ENCODE measurements around the gene GMDS.

DNA sequence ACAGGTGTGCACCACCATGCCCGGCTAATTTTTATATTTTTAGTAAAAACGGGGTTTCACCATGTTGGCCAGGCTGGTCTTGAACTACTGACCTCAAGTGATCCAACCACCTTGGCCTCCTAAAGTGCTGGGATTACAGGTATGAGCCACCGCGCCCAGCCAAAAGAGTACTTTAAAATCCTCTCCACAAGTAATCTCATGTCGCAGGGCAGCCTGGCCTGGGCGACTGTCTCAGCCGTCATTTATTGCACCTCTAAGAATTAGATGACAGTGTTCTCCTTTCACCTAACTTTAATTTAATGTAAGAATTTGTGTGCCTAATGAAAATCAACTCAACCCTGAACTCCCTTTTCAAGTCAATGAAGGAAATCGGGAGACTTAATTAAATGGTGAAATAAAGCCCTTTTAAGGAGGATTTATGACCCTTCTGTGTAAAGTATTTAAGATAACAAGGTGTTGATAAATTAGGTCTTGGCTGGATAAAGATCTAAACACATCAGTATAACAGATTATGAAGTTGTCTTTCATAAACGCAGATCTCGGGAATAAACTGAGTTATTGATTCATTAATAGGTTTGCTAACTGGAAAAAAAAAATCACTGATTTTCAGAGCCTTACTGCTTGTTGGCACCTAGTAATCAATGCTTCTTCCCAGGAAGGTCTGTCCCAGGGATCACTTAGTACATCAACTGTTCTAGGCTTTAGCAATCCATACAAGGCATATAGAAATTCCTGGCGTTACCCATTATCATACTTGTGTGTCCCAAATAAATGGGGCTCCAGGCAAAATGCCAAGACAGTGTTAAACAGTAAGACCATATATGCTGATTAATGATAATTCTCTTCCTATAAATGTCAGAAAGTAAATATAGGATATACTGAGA lies 209.3 kb downstream of the GMDS start:
- TF ChIP-seq, protein P1, sequence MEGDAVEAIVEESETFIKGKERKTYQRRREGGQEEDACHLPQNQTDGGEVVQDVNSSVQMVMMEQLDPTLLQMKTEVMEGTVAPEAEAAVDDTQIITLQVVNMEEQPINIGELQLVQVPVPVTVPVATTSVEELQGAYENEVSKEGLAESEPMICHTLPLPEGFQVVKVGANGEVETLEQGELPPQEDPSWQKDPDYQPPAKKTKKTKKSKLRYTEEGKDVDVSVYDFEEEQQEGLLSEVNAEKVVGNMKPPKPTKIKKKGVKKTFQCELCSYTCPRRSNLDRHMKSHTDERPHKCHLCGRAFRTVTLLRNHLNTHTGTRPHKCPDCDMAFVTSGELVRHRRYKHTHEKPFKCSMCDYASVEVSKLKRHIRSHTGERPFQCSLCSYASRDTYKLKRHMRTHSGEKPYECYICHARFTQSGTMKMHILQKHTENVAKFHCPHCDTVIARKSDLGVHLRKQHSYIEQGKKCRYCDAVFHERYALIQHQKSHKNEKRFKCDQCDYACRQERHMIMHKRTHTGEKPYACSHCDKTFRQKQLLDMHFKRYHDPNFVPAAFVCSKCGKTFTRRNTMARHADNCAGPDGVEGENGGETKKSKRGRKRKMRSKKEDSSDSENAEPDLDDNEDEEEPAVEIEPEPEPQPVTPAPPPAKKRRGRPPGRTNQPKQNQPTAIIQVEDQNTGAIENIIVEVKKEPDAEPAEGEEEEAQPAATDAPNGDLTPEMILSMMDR (IDR thresholded peaks at IDR 0.05 in 4 of 5, conservative IDR thresholded peaks at IDR 0.05 in 1 of 5) = no peak
- TF ChIP-seq POLR2A (IDR thresholded peaks at IDR 0.05) = no peak

Data from gastrocnemius medialis (tissue), 4 donors.